SK-N-SH treated with all-trans-retinoic acid at 6 μM for 48 hours (cell line): ENCODE data around the gene ZBTB11.
"Not testable (repeated sequence)": the region's sequence is repeated elsewhere in the genome, so short reads cannot be mapped to it uniquely, and the experiment has no call there.

Experiments
- ATAC-seq: fragments of 200-7000 bp; cut with Tn5 transposase; 3 replicates; pipeline ENCODE4 v1.9.1; 2020; ENCODE audit warnings: mild to moderate bottlenecking, moderate library complexity
- ARNTL ChIP-seq: fragments of 450-650 bp; formaldehyde crosslinking; IDR thresholded peaks from 2 replicates; pipeline ENCODE4 v1.5.0; 2020; ENCODE audit warnings: low read depth, mild to moderate bottlenecking, moderate library complexity, borderline replicate concordance
- BACH2 ChIP-seq: fragments of 250-450 bp; sonication (Bioruptor Pico); IDR thresholded peaks from 2 replicates; pipeline ENCODE4 v1.9.0; 2021; ENCODE audit warnings: mild to moderate bottlenecking, borderline replicate concordance
- CREB5 ChIP-seq: fragments of 250-450 bp; sonication (Bioruptor Pico); IDR thresholded peaks from 2 replicates; pipeline ENCODE4 v1.5.1; 2020; ENCODE audit warnings: low read depth, mild to moderate bottlenecking, moderate library complexity
- CSDC2 ChIP-seq: fragments of 250-450 bp; sonication (Bioruptor Pico); IDR thresholded peaks from 2 replicates; pipeline ENCODE4 v1.5.0; 2020; ENCODE audit warnings: mild to moderate bottlenecking, moderate library complexity
- CSRNP3 ChIP-seq: fragments of 250-450 bp; sonication (Bioruptor Pico); IDR thresholded peaks from 2 replicates; pipeline ENCODE4 v1.5.1; 2021; ENCODE audit warnings: mild to moderate bottlenecking, moderate library complexity
- ESRRG ChIP-seq: fragments of 250-450 bp; sonication (Bioruptor Pico); IDR thresholded peaks from 2 replicates; pipeline ENCODE4 v1.6.1; 2021; ENCODE audit warnings: mild to moderate bottlenecking
- GLIS3 ChIP-seq: fragments of 250-450 bp; sonication (Bioruptor Pico); IDR thresholded peaks from 2 replicates; pipeline ENCODE4 v1.5.0; 2020; ENCODE audit warnings: mild to moderate bottlenecking, moderate library complexity
- ISL1 ChIP-seq: fragments of 250-450 bp; sonication (Bioruptor Pico); IDR thresholded peaks from 2 replicates; pipeline ENCODE4 v2.1.2; 2022; ENCODE audit warnings: mild to moderate bottlenecking, moderate library complexity
- OSR1 ChIP-seq: fragments of 250-450 bp; sonication (Bioruptor Pico); IDR thresholded peaks from 2 replicates; pipeline ENCODE4 v1.8.0; 2022; ENCODE audit warnings: moderate library complexity, mild to moderate bottlenecking, inconsistent platforms
- POU6F1 ChIP-seq: fragments of 250-450 bp; sonication (Bioruptor Pico); IDR thresholded peaks from 2 replicates; pipeline ENCODE4 v1.8.0; 2021; ENCODE audit warnings: low read depth, mild to moderate bottlenecking, moderate library complexity, borderline replicate concordance
- PPARA ChIP-seq: fragments of 250-450 bp; sonication (Bioruptor Pico); IDR thresholded peaks from 2 replicates; pipeline ENCODE4 v1.5.0; 2020; ENCODE audit warnings: mild to moderate bottlenecking, borderline replicate concordance
- RARB ChIP-seq: fragments of 250-450 bp; sonication (Bioruptor Pico); IDR thresholded peaks from 2 replicates; pipeline ENCODE4 v1.8.0; 2021; ENCODE audit warnings: mild to moderate bottlenecking, moderate library complexity
- SNAI2 ChIP-seq: fragments of 250-450 bp; sonication (Bioruptor Pico); IDR thresholded peaks from 2 replicates; pipeline ENCODE4 v1.5.0; 2020; ENCODE audit warnings: mild to moderate bottlenecking, moderate library complexity
- TCF4 ChIP-seq: fragments of 250-450 bp; sonication (Bioruptor Pico); IDR thresholded peaks from 2 replicates; pipeline ENCODE4 v1.8.0; 2021; ENCODE audit warnings: mild to moderate bottlenecking, moderate library complexity, borderline replicate concordance
- TOX ChIP-seq: fragments of 250-450 bp; sonication (Bioruptor Pico); IDR thresholded peaks from 2 replicates; pipeline ENCODE4 v1.8.0; 2021; ENCODE audit warnings: mild to moderate bottlenecking, moderate library complexity, borderline replicate concordance
- TSHZ2 ChIP-seq: fragments of 250-450 bp; sonication (Bioruptor Pico); IDR thresholded peaks from 2 replicates; pipeline ENCODE4 v1.5.0; 2020; ENCODE audit warnings: mild to moderate bottlenecking, moderate library complexity
- ZC3H10 ChIP-seq: fragments of 250-450 bp; sonication (Bioruptor Pico); IDR thresholded peaks from 2 replicates; pipeline ENCODE4 v1.5.1; 2021; ENCODE audit warnings: mild to moderate bottlenecking, moderate library complexity
- ZFP3 ChIP-seq: fragments of 250-450 bp; sonication (Bioruptor Pico); IDR thresholded peaks from 2 replicates; pipeline ENCODE4 v1.5.0; 2020; ENCODE audit warnings: mild to moderate bottlenecking, moderate library complexity
- ZFP30 ChIP-seq: fragments of 450-650 bp; formaldehyde crosslinking; IDR thresholded peaks from 2 replicates; pipeline ENCODE4 v1.5.0; 2022; ENCODE audit warnings: mild to moderate bottlenecking, moderate library complexity
- ZNF565 ChIP-seq: fragments of 450-650 bp; formaldehyde crosslinking; conservative IDR thresholded peaks from 2 replicates; pipeline ENCODE4 v1.5.0; 2020; ENCODE audit warnings: low read depth, mild to moderate bottlenecking, moderate library complexity
- TF ChIP-seq, protein P1 (sequence below): fragments of 250-450 bp; sonication (Bioruptor Pico); IDR thresholded peaks from 2 replicates; pipeline ENCODE4 v1.8.0; 2020; ENCODE audit warnings: mild to moderate bottlenecking, moderate library complexity, borderline replicate concordance

The ZBTB11 gene

GRCh38 chr3:101719604-101720185 lies 42.8 kb upstream of the ZBTB11 start:
- TF ChIP-seq TOX (CRISPR knock-in tag) (no peak), ZFP3 (no peak), CREB5 (CRISPR knock-in tag) (no peak), ZFP30 (no peak), OSR1 (CRISPR knock-in tag) (no peak), TSHZ2 (CRISPR knock-in tag) (no peak), RARB (CRISPR knock-in tag) (no peak)
- ATAC-seq, result no peak

DNA sequence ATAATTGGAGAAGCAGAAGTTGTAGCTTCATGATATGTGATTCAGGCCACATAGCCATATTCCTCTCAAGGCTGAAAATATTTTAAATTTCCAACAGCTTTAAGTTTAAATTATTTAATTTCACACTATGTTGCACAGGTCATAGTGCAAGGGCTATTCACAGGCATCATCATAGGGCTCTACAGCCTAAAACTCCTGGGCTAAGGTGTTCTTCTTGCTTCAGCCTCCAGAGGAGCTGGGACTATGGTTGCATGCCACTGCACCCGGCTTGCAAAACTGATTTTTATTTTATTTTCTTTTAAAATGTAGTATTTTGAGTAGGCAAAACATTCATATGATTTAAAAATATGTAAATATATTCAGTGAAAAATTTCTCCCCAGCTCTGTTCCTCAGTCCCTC lies 41.5 kb upstream of the ZBTB11 start:
- ATAC-seq, result no peak
- no peak for TF ChIP-seq TSHZ2 (CRISPR knock-in tag)

GRCh38 chr3:101709126-101709525 lies 32.2 kb upstream of the ZBTB11 start:
- no peak for TF ChIP-seq ISL1
- no peak for TF ChIP-seq ZC3H10 (CRISPR knock-in tag)
- TF ChIP-seq BACH2, result no peak
- no peak for TF ChIP-seq GLIS3 (CRISPR knock-in tag)
- no peak for TF ChIP-seq ARNTL (CRISPR knock-in tag)
- TF ChIP-seq PPARA (CRISPR knock-in tag), result no peak
- TF ChIP-seq TSHZ2 (CRISPR knock-in tag), result no peak
- TF ChIP-seq, protein P1, sequence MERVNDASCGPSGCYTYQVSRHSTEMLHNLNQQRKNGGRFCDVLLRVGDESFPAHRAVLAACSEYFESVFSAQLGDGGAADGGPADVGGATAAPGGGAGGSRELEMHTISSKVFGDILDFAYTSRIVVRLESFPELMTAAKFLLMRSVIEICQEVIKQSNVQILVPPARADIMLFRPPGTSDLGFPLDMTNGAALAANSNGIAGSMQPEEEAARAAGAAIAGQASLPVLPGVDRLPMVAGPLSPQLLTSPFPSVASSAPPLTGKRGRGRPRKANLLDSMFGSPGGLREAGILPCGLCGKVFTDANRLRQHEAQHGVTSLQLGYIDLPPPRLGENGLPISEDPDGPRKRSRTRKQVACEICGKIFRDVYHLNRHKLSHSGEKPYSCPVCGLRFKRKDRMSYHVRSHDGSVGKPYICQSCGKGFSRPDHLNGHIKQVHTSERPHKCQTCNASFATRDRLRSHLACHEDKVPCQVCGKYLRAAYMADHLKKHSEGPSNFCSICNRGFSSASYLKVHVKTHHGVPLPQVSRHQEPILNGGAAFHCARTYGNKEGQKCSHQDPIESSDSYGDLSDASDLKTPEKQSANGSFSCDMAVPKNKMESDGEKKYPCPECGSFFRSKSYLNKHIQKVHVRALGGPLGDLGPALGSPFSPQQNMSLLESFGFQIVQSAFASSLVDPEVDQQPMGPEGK (CRISPR knock-in tag), result no peak
- TF ChIP-seq CSDC2 (CRISPR knock-in tag), result no peak
- TF ChIP-seq ZNF565 (CRISPR knock-in tag), result no peak
- no peak for TF ChIP-seq ZFP30
- no peak for TF ChIP-seq ZFP3
- TF ChIP-seq TOX (CRISPR knock-in tag), result no peak
- TF ChIP-seq CSRNP3, result no peak
- no peak for TF ChIP-seq CREB5 (CRISPR knock-in tag)
- TF ChIP-seq ESRRG, result no peak
- no peak for TF ChIP-seq TCF4
- no peak for TF ChIP-seq SNAI2 (CRISPR knock-in tag)
- no peak for TF ChIP-seq POU6F1 (CRISPR knock-in tag)
- ATAC-seq, result no peak

- ATAC-seq, result not testable (repeated sequence)
Measured at GRCh38 chr3:101704639-101705038, 27.7 kb upstream of the ZBTB11 start.
